D341Med (cell line): ENCODE results near the gene BACE1-AS.
A peak's percentile ranks its signal among the peaks of the same experiment; 100 is the strongest.
"Not testable (repeated sequence)": the region's sequence is repeated elsewhere in the genome, so short reads cannot be mapped to it uniquely, and the experiment has no call there.

Experiments
- DNase-seq: peaks from one replicate; pipeline ENCODE4 v3.0.0; 2012; ENCODE audit warnings: low spot score

Gene BACE1-AS

DNA sequence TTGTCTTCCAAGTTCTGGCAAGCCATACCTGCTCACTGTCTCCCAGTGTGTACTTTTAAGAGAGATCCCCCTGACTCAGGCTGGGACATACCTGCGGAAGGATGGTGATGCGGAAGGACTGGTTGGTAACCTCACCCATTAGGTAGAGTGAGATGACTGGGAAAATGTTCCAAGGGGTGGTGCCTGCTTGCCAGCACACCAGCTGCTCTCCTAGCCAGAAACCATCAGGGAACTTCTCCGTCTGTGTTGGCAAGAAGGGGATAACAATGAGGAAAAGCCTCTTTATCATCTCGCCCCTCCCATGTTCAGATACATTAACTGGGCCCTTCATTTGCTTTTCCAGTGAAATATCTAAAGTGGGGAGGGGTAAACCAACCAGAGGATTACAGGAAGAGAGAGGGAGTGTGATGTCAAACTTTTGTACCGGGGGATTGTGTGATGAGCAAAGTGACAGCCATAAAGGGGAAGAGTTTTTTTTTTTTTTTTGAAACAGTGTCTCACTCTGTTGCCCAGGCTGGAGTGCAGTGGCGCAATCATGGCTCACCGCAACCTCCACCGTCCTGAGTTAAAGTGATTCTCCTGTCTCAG lies at the start of gene BACE1-AS:
TSS of gene BACE1-AS (plus strand) at position 538 of the 588 bp plus-strand sequence.
- no peak for DNase-seq

DNA sequence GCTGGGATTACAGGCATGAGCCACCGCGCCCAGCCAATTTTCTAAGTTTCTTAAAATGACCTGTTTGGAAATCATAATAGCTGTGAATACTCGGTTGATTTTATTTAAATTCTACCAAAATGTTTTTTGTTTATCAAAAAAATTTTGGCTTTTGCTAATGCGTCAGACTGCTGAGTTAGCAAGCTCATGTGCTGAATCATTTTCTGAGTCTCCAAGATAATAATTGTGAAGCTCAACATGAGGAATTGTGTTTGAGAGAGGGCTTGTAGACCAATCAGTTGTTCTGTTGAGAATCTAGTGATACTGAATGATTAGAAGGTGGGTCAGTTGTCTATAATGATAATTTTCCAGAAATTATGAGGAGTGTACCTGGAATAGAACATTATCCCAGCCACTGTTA lies 42.8 kb upstream of the BACE1-AS start:
- DNase-seq: no peak

DNA sequence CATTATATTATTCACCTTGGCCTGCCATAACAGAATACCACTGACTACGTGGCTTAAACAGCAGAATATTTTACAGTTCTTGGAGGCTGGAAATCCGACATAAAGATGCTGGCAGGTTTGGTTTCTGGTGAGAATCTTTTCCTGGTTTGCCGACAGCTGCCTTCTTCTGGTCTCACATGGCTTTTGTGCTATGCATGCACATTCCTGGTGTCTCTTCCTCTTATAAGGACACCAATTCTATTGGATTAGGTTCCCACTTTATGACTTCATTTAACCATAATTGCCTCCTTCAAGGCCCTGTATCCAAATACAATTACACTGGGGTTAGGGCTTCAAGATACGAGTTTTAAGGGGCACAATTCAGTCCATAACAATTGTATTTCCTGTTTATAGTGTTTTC lies 41.6 kb upstream of the BACE1-AS start:
- DNase-seq: no peak

DNA sequence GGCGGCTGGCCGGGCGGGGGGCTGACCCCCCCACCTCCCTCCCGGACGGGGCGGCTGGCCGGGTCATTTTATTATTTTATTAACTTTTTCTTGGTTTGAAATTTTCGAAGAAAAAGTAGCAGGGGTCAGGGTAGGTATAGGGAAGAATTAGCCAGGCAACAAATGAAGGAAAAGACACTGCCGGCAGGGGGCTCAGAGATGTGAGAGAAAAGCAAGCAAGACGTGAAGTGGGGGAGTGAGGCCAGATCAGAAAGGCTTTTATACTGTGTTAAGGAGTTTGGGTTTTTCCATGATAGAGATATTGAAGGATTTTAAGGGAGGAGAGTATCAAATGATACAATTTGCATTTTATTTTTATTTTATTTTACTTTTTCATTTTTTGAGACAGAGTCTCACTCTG lies 39.6 kb upstream of the BACE1-AS start:
- no peak for DNase-seq

DNA sequence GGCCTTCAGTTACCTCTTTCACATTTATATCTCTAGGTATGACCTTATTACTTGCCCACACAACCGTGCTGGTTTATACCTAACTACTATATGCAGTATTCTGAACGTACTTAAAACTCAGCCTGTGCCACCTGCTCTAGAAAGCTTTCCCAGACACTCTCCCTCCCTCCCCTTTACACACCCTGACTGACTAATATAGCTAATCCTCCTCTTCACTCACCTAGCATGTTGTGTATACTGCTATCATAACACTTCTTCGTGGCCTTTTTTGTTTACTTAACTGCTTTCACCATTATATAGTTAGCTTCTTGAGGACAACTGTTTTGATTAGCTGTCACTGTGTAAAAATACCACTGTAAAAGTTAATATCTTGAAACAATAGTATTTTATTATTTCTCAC lies 35.2 kb upstream of the BACE1-AS start:
- no peak for DNase-seq

DNA sequence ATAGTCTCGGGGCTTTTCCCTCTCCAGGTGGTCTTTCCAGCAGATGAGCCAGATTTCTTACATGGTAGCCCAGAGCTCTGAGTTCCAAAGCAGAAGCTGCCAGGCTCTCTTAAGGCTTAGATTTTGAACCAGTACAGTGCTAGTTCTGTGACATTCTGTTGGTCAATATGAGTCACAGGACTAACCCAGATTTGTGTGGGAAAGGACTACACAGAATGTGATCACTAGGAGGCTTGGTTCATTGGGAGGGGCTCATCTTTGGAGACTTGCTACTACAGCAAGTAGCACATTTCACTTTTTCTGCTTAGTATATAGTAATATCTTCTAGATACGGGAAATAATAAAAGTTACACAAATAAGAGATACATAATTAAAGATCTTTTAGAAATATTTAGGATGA lies 34.6 kb upstream of the BACE1-AS start:
- DNase-seq: no peak

DNA sequence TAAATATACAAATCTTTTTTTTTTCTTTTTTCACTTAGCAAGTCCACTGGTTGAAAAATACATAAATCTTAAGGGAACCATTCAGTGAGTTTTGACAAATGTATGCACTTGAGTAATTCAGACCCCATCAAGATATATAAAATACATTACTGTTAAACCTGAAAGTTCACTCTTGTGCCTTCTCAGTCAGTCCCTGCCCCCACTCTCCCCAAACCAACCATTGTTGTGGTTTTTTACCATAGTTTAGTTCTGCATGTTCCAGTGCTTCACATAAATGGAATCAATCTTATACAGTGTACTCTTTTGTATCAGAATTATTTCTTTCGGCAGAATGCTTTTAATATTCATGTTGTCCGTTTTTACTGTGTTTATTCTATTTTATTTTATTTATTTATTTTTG lies 32.6 kb upstream of the BACE1-AS start:
- no peak for DNase-seq

DNA sequence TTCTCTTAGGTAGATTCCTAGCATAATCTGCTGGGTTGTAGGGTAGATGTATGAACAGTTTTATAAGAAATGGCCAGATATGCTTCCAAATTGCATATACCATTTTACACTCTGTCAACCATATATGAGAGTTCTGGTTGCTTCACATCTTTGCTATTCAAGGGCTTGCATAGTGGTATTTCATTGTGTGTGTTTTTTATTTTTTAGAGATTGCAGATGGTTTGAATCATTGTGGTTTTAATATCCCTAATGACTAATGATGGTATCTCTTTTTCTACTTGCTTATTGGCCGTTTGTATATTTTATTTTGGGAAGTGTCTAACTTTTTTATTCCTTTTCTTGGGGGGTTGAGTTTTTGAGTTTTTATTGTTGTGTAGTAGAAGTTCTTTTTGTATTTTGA lies 31.7 kb upstream of the BACE1-AS start:
- DNase-seq: no peak

DNA sequence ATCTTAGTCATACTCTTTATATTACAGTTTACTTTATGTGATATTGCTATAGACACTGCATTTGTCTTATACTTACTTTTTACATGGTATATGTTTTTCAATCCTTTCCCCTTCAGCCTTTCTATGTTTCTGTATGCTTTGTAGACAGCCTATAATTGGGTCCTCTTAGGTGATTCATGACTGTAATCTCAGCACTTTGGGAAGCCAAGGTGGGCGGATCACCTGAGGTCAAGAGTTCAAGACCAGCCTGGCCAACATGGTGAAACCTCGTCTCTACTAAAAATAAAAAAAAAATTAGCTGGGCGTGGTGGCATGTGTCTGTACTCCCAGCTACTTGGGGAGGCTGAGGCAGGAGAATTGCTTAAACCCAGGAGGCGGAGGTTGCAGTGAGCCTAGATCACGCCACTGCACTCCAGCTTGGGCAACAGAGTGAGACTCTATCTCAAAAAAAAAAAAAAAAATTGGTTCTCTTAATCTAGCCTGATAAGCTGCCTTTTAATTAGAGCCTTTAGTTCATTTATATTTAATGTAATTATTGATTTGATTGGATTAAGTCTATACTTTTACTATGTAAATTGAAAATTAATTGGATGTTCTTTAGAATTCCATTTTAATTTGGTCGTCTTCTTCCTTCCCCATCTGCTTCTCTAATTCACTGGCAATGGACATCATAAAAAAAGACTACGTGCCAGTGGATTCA lies 26.4 kb upstream of the BACE1-AS start:
- DNase-seq: not testable (repeated sequence)

DNA sequence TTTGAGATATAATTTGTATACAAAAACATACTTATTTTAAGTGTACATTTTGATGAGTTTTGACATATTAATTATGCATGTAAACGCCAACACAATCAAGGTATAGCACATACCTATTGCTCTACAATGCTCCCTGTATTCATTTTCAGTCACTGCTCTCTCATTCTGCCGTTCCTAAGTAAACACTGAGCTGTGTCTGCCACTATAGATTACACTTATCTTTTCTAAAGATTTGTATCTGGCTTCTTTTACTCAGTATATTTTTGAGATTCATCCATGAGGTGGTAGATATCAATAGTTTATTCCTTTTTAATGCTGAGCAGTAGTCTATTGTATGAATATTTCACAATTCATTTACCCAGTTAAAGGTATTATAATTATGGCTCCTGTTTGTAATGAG lies 25.4 kb upstream of the BACE1-AS start:
- DNase-seq: no peak

DNA sequence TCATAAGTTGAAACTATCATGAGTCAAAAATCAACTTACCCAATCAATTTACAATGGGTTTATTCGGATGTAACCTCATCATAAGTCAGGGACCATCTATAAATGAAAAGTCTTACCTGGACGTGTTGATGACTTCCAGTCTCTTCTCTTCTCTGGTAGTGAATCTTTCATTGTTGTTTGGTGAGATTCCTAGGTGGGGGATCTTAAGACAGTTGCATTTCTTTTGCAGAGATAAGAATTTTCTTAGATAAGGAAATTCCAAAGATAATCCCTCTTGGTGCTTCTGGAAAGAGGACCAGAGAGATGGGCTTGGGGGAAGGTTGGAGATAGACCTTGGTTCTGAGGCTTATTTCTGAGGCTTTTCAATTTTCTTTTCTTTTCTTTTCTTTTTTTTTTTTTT lies 21.3 kb upstream of the BACE1-AS start:
- DNase-seq: no peak

DNA sequence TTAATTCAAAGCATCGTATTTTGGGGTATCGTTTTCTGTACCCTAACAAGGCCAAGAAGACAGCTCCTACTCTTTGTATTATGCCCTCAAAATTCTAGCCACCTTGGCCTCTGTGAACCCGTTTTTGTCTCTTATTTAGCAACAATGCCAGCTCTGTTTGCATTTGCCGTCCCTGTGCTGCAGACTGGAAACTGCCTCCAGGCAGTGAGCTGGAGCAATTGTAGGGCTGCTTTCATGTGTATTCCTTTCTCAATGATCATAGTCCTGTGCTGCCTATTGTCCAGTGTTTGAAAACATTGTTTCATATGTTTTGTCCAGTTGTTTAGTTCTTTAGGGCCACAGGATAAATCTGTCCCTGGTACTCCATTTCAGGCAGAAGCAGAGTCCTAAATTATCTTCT lies 19.9 kb upstream of the BACE1-AS start:
- DNase-seq: no peak

DNA sequence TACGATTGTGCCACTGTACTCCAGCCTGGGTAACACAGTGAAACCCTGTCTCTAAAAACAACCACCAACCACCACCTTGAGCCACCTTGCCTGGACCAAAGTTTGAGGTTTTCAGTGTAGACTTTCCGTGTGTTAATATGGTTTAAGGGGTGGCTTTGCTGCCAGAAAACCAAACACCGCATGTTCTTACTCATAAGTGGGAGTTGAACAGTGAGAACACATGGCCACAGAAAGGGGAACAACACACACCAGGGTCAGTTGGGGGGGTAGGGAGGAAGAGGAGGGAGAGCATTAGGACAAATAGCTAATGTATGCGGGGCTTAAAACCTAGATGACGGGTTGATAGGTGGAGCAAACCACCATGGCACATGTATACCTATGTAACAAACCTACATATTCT lies 19.0 kb upstream of the BACE1-AS start:
- DNase-seq: not testable (repeated sequence)

DNA sequence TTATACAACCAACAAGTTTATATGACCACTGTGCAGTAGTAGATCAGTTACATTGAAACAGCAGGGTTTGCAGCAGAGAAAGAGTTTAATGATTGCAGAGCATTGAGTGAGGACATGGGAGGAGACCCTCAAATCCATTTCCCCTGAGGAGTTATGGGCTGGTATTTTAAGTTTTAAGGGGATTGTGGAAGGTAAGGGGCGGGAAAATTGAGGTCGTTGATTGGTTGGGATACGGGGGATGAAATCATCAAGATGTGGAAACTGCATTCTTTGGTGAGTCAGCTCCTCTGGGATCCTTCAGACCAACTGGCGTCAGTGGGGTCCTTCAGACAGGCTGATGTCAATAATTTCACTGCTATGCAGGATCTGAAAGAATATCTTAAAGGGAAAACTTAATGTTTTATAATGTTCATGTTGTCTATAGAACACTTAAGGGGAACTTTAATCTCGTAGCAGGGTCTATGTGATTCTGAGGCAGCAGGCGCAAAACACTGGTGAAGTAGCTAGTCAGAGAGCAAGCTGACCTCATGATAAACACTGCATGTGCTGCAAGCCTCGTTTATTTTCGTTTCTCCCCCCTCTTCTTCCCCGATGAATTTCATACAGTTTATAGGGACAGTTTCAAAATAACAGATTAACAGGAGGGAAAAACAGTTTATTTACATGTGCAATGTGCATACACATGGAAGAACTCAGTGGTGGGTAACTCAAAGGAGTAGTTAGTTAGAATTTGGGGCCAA lies 17.4 kb upstream of the BACE1-AS start:
- no peak for DNase-seq

DNA sequence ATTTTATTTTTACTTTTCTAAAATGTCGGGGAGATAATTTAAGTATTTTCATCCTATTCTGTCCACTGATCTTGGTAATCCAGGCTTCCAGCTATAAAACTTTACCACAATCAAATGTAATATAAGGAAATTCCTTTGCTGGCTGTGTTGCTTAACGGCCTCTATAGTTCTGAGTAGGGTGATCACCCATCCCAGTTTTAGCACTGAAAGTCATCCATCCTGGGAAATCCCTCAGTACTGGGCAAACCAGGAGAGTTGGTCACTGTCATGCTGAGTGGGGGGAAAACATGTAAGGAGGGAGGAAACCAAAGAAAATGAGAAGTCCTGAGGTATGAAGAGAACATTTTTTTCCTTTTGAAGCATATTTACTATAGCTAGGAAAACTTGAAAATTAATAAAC lies 12.8 kb upstream of the BACE1-AS start:
- no peak for DNase-seq

DNA sequence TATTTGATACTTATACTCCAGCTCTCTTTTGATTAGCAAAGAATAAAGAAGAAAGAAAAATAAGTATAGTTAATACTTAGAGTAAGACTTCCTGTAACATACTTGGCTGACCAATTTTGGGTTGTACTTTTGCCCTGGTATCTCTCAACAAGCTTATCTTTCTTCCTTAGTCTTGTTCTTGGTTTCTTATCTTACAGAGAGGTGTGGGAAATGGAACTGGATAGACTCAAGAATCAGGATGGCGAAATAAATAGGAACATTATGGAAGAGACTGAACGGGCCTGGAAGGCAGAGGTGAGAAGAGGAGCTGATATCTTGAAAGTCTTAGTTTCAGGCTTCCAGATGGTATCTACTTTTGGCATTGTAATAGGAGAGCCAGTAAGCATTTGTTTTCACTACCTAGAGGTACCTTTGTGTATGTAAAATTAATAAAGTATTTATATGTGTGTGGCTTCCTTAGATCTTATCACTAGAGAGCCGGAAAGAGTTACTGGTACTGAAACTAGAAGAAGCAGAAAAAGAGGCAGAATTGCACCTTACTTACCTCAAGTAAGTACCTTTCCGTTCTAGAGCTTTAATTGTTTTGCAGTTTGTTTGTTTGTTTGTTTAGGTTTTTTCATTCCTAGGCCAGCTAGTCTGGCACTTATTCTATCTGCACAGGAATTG lies 11.3 kb upstream of the BACE1-AS start:
- DNase-seq: no peak

DNA sequence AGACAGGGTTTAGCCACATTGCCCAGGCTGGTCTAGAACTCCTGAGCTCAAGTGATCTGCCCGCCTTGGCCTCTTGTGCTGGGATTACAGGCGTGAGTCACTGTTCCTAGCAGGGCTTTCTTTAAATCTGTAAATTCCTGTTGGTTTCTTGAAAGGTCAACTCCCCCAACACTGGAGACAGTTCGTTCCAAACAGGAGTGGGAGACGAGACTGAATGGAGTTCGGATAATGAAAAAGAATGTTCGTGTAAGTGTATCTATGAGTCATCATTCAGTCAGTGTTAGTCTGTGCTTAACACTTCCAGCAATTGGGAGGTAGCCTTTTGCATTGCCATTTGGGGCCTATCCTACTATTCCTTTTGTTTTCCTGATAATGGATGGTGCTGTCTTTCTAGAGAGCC lies 10.0 kb upstream of the BACE1-AS start:
- DNase-seq: no peak

DNA sequence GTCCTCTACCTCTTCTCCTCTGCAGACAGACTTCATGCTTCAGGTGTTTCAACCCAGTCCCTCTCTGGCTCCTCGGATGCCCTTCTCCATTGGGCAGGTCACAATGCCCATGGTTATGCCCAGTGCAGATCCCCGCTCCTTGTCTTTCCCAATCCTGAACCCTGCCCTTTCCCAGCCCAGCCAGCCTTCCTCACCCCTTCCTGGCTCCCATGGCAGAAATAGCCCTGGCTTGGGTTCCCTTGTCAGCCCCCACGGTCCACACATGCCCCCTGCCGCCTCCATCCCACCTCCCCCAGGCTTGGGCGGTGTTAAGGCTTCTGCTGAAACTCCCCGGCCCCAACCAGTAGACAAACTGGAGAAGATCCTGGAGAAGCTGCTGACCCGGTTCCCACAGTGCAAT lies 9.3 kb upstream of the BACE1-AS start:
- no peak for DNase-seq

DNA sequence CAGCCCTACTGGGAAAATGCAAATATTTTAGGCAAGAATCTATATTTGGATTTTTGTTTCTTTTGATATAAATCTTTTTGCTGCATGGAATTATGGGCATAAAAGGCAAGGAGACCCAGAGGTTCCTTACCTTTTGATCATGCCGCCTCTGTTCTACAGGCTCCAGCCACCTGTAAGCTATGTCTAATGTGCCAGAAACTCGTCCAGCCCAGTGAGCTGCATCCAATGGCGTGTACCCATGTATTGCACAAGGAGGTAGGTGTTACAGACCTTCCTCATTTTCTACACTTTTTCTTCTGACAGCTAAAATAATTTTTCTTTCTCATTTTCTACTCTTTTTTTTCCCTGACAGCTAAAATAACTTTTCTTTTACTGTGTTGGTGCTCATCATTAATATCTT lies 8.2 kb upstream of the BACE1-AS start:
- DNase-seq: no peak

DNA sequence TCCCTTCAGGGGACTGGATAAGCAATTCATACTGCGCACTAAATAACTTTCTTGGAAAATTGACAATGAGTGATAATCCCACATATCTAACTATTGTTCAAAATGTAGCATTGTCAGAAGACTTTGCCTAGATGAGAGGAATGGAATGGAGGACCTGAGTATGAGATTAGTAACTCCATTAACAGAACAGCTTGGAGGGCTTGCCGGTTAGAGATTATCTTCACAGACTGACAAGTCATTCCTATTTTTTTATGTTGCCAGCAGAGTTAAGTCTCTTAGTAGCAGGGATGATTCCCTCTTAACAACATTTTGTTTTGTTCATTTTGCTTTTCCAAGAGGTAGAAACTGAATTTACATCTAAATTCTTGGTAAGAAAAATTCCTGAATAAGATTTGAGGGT lies 7.1 kb upstream of the BACE1-AS start:
- peak; percentile 67 for DNase-seq

DNA sequence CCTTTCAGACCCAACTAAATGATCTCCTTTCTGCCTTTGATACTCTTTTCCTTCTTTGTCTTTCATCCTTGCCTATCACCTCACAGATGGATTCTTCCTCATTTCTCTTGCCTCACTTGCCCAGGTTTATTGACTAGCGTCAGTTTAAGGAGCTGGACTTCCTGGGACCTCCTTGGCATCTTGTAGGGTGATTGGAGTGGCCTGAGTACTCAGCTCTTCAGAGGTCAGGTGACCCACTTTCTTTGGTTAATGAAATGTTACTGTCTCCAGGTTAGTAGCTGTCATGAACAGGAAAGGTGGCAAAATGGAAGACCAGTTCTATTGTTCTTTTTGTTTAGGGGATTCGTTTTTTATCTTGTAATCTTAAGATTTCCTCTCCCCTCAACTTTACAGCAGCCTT lies 4.6 kb upstream of the BACE1-AS start:
- no peak for DNase-seq

DNA sequence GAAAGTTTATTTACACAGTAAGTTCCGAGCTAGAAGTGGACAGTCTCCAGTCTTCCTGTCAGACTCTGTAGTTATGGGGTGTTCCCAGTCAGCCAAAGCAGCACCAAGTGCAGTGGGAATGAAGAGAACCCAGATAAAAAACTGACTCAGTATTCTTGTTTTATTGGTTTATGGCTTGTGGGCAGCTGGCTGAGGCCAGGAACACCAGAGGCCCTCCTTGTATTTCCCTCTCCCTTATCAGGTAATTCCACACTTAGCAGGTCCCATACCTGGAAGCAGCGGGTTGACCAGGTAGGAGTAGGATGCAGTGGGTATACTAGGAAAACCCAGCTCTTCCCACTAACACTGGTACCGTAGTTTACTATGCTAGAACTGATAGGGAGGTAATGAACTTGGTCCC lies 3.5 kb upstream of the BACE1-AS start:
- no peak for DNase-seq

DNA sequence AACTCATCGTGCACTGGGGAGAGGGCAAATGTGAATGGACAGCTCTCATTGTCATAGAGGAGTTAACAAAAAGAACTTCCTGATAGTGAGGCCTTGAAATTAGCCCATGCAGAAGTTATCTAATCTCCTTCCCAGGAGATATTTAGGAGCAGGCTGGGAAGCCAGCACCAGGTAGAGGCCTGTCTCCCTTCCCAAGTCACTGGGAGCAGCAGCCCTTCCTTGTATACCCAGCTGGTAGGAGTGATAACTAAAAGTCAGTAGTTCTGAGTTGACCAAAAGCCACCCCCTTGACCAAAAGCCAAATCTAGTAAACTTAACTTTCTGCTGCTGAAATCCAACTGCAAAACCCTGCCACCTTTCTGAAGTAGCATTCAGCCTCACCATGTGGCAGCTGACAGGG lies 1.4 kb upstream of the BACE1-AS start:
- no peak for DNase-seq
